Activated CD8-positive, alpha-beta memory T cell treated with anti-CD3 and anti-CD28 coated beads, Interleukin-2, amount 50 U/mL, for 4 hours (primary cell): ENCODE data around the gene GBX2.
"Not testable (repeated sequence)": the region's sequence is repeated elsewhere in the genome, so short reads cannot be mapped to it uniquely, and the experiment has no call there.

ENCODE experiments used
- DNase-seq: peaks from one replicate; pipeline ENCODE4 v3.0.0-alpha.2; 2020

GBX2 gene

GRCh38 chr2:236155406-236155805 lies 12.8 kb downstream of the GBX2 start:
- DNase-seq = no peak

GRCh38 chr2:236146436-236146835 lies 21.8 kb downstream of the GBX2 start:
- DNase-seq = no peak

GRCh38 chr2:236143811-236144210 lies 24.4 kb downstream of the GBX2 start:
- no peak for DNase-seq

- not testable (repeated sequence) for DNase-seq
These were observed 26.6 kb downstream of the GBX2 start for GRCh38 chr2:236141616-236142015.

- no peak for DNase-seq
These were observed 31.1 kb downstream of the GBX2 start for GRCh38 chr2:236137066-236137465.

- DNase-seq = no peak
These were observed 31.6 kb downstream of the GBX2 start for GRCh38 chr2:236136538-236136937.

- no peak for DNase-seq
These were observed 34.7 kb downstream of the GBX2 start for GRCh38 chr2:236133410-236134012.

GRCh38 chr2:236131073-236131692 lies 37.0 kb downstream of the GBX2 start:
- DNase-seq = no peak

- DNase-seq = no peak
These were observed 37.7 kb downstream of the GBX2 start for GRCh38 chr2:236130349-236130998.

- DNase-seq = no peak
These were observed 38.3 kb downstream of the GBX2 start for GRCh38 chr2:236129935-236130334.

- DNase-seq = no peak
These were observed 39.9 kb downstream of the GBX2 start for GRCh38 chr2:236128321-236128720.

- no peak for DNase-seq
These were observed 41.2 kb downstream of the GBX2 start for GRCh38 chr2:236127010-236127409.

- no peak for DNase-seq
These were observed 42.6 kb downstream of the GBX2 start for GRCh38 chr2:236125541-236125940.

GRCh38 chr2:236124182-236124893 lies 43.8 kb downstream of the GBX2 start:
- DNase-seq = no peak

- DNase-seq = no peak
These were observed 44.5 kb downstream of the GBX2 start for GRCh38 chr2:236123716-236124115.

- no peak for DNase-seq
These were observed 46.0 kb downstream of the GBX2 start for GRCh38 chr2:236122236-236122635.

GRCh38 chr2:236121546-236121945 lies 46.6 kb downstream of the GBX2 start:
- no peak for DNase-seq

GRCh38 chr2:236120829-236121228 lies 47.4 kb downstream of the GBX2 start:
- DNase-seq = no peak

- no peak for DNase-seq
These were observed 48.0 kb downstream of the GBX2 start for GRCh38 chr2:236120141-236120601.

- no peak for DNase-seq
These were observed 48.7 kb downstream of the GBX2 start for GRCh38 chr2:236119476-236119875.

- no peak for DNase-seq
These were observed 49.2 kb downstream of the GBX2 start for GRCh38 chr2:236119003-236119402.

- DNase-seq = no peak
These were observed 50.3 kb downstream of the GBX2 start for GRCh38 chr2:236117861-236118269.

- DNase-seq = no peak
These were observed 50.8 kb downstream of the GBX2 start for GRCh38 chr2:236117401-236117800.
